GM21381 (cell line): ENCODE measurements around the gene RALA.
A peak's percentile ranks its signal among the peaks of the same experiment; 100 is the strongest.

Source experiments
- ATAC-seq: cut with Tn5 transposase; IDR thresholded peaks from one replicate; pipeline ENCODE4 v1.9.1; 2021; ENCODE audit warnings: mild to moderate bottlenecking, moderate library complexity; ENCODE audit not compliant: unreplicated experiment

RALA gene

DNA sequence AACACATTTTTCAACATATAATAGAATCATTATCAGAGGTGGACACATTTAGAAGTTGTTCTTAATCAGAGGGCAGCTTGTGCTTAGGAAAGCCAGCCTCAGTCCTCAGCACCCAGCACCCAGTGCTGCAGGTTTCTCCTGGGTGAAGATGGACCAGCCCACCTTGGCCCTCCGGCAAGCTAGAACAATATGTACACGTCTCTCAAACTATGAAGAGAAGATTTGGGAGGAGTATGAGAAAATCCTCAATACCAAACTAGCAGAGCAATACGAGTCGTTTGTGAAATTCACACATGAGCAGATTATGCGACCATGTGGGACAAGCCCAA lies 13.5 kb upstream of the RALA start:
- ATAC-seq: no peak

DNA sequence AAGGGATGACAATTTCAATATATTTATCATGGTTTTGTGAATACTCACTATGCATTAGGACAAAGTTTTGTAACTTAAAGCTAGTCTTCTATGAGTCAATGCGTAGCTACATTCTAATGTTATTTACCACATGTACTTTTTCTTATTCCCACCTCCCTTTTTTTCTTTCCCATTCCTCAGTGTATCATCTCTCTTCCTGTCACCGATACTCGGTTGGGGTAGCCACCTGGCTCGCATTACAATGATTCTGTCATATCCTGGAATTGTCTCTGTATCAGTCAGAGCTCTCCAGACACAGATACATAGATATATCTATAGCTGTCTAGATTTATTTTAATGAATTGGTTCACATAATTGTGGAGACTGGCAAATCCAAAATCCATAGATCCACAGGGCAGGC lies 9.8 kb upstream of the RALA start:
- no peak for ATAC-seq

DNA sequence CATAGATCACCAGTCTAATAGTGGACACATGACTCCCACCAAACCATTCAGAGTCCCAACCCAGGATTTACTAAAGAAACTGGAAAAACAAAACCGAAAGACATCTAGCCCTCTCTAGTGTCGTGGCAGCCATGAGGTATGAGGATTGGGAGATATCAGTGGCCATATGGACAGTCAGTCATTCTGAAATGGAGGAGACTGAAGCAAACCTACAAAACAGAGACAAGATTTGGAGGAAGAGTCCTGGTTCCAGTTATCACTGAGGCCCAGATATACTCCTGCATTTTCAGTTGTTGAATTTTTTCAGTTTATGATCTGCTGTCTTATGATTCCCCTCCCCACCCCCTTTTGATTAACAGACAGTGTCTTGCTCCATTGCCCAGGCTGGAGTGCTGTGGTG lies 9.1 kb upstream of the RALA start:
- ATAC-seq: no peak

DNA sequence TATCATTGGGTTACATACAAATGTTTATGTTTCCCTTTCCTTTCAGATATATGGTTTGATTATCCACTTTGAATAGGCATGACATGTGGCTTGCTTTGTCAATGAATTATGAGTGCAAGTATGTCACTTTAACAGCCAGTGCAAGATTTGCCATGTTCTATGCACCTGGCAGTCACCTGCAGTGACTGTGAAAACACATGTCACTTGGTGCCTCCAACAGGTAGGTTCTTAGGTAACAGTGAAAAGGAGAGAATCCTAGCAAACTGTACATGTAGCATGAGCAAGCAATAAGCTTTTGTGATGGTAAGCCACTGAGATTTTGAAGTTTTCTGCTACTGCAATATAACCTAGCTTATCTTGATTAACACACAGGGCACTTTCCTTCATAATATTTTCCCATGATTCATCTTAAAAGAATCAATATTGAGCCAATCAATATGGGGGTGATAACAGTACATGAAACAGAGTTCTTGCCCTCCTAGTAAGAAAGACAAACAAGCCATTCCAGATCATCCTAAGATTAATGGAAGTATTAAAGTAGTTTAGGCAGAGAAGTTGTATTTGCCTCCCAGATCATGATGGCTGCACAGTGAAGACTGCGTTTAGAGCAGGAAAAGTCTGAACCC lies 7.9 kb upstream of the RALA start:
- ATAC-seq: no peak

DNA sequence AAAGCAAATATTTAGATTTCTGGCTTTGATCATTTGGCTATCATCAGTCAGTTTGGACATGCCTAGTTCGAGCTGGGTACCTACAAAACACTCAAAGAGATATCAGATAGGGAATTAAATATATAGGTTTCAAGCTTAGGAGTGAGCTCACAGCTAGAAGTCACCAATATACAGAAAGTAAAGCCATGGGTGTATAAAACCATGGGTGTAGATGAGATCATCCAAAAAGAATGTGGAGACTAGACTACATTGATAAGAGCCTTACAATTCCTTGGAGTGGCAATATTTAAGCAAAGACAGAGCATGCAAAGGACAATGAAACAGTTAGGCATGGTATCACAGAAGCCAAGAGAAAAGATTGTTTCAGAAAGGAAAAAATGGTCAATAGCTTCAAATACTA lies 7.2 kb upstream of the RALA start:
- no peak for ATAC-seq

DNA sequence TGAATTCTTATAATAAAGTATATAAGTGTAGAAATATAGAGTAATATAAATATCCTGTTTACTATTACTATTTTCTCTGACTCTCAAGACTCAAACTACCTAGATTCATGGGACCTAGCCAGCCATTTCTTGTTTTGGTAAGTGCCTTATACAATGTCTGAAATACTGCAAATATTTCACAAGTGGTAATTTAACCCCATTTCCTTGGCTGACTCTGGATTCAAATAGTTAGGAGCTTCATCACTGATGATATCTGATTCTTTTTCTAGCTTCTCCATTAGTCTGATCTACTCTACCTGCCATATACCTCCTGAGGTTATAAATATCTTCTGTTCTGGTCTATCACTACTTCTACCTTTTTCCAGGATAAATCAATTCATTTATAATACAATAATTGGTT lies 6.4 kb upstream of the RALA start:
- ATAC-seq: no peak

DNA sequence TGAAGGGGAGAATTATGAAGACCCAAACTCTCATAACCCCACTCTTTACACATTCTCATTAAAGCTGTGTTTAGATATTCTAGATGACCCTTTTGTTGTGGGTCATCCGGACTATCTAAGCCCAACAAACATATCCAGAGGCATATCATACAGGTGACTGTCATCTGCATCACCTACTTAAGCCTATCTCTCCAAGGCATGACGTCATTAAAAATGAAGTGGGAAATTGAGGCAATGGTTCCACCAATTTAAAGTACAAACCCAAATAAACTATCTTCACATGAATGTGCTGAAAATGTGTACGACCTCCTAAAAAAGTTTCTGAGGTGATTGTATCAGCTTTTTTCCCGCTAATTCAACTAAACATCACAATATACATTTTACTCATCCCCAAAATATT lies 4.5 kb upstream of the RALA start:
- ATAC-seq: no peak

DNA sequence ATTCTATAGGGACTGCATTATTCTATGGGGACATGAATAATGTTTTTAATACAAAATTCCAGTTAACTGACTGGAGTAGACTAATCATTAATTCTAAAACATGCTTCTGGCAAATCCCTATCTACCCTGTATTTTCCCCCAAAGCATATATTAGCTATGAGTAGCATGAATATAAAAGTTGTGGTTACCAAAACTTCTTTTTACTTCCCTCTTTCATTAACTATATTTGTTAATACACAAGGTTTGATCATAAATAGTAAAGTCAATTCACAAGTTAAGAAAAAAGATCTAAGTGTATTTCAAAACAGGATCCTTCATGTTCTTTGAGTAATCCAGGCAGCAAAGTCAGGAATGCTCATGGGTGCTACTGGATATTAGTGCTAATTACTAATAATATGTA lies 2.9 kb upstream of the RALA start:
- ATAC-seq: no peak

DNA sequence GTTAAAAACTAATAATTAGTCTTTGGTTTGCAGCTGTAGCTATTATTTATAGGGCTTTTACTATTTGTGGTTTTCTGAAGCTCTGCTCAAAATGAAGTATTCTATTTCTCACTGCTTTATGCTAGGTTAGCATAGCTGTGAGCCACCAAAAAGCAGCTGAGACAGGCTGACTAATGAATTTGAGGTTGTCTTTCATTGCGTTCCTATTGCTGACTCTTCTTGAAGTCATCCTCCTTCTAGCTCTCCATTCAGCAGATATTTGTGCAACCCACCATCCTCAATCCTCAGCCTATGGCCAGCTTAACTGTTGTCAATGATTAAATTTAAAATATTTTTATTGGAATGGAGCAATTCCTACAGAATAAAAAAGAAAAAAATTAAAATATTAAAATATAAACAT lies 2.1 kb upstream of the RALA start:
- no peak for ATAC-seq

DNA sequence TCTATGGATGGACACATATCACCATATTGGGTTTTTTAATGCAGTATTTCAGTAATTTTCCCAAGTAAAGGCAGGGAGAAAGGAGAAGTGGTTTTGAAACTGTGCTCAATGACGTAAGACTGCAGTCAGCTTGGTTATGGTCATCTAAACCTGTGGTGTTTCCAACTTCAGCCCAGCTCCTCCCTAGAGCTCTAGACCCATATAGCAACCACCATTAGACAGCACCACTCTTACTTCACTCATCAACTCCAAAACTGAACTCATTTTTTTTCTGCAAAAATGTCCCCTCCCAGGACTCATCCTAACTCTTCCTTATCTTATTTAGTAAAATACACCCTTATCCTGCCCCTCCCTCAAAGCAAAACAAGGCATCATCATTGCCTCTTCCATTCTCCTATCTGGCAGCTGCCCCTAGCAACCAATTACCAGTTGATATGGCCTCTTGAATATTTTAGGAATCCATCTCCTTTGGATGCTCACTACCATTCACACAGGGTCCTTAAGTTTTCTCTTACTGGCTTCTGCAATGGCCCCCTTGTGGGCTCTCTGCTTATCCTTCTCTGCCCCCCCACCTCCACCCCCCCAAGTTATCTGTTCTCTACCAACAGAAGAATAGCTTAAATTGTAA lies 1.5 kb upstream of the RALA start:
- ATAC-seq: no peak

DNA sequence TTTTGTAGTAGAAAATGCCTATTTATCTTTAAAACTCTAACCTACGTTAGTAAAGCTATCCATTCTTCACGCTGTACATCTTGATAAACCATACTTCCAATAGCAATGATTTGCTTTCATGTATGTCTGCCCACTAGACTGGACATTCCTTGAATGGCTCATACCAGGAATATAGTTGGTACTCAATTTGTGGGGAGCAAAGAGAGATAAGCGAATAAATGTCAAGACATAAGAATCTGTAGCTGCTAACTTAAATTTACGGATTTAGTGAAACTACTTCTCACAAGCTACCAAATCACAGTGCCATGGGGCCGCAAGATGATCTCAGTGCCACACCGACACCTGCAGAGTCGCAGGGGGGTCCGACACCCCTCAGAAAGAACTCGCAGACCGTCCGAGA lies 763 bp upstream of the RALA start:
- no peak for ATAC-seq

DNA sequence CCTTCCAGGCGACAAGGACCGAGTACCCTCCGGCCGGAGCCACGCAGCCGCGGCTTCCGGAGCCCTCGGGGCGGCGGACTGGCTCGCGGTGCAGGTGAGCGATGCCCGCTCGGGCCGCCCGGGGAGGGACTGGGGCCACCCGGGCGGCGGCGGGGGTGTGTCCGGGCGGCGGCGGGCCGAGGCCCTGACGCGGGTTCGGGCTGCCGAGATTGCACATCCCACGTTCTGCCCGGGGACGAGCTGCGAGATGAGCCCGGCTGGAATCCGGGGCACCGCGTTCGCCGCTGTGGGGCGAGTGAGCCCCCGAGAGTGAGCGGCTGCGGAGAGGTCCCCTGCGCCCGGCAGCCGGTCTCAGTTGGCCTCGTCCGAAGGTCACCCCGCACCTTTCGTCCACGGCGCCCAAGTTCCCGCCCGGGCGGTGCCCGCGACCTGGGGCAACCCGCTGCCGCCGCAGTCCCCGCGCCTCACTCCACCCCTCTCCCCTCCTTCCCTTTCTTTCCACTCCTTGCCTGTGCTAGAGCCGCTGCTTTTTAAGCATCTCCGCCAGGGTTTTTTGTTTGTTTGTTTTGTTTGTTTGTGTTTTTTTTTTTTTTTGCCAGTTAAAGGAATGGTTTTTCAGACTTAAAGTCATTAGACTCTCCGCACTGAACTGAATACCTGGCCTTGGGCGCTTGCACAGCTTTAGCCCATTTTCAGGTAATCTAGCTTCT lies 515 bp downstream of the RALA start:
- peak; percentile 55 for ATAC-seq

DNA sequence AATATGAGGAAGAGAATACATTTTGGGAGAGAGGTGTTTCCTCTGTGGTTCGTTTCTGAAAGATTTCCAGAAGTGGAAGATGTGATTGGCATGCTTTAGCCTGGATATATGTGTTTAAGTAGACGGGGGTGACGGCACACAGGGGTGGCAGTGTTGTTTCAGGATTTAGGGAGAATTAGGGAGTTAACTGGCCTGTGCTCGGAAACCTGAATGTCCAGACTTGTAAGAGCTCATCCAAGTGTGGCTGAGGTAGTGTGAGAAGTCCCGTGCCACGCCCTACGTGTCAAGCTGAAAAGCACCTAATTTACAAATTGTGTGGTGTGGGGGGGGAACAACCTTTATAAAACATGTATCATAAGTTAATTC lies 1.1 kb downstream of the RALA start:
- no peak for ATAC-seq

DNA sequence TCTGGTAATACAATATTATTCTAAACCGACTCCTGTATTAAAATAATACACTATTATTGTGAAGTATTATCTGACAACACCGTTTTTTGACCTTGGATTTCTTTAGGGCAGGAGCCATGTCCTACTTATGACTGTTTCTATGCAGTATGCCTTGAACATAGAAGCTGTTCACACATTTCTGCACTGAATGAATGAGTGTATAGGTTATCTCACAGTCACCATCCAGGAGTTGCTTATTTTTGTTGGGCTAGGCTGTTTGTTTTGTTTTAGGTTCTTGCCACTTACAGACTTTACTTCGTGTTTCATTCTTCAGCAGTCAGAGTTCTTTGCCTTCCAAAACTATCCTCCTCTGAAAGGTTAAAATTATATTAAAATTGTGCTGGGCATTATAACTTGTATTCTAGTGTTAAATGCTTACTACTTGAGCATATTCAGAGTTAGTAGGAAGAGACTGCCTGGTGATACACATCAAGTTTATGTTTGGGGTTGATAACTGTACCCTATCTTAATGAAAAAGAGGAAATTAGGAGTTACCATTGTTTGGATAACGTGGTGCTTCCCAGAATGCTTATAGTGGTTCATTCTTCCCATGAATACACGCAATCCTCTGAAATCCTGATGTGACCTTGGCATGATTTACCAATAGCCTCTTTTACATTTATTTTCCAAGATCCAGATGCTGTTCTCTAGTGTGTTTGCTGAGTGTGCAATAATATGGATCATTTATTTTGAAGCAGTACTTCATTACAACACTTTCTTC lies 1.7 kb downstream of the RALA start:
- ATAC-seq: no peak

DNA sequence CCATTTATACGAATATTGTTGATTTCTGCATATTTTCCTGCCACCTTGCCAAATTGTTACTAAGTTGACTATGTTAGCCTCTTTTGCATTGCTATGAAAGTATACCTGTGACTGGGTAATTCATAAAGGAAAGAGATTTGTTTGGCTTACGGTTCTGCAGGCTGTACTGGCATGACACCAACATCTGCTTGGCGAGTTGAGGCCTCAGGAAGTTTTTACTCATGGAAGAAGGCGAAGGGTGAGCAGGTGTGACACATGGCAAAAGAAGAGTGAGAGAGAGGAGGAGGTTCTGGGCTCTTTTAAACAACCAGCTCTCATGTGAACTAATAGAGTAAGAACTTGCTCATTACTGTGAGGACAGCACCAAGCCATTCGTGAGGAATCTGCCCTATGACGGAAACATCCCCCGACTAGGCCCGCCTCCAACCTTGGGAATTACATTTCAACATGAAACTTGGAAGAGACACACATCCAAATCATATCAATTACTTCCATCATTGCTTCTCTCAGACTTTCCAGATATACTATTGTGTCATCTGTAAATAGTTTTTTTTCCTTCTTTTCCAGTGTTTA lies 8.4 kb downstream of the RALA start:
- no peak for ATAC-seq

DNA sequence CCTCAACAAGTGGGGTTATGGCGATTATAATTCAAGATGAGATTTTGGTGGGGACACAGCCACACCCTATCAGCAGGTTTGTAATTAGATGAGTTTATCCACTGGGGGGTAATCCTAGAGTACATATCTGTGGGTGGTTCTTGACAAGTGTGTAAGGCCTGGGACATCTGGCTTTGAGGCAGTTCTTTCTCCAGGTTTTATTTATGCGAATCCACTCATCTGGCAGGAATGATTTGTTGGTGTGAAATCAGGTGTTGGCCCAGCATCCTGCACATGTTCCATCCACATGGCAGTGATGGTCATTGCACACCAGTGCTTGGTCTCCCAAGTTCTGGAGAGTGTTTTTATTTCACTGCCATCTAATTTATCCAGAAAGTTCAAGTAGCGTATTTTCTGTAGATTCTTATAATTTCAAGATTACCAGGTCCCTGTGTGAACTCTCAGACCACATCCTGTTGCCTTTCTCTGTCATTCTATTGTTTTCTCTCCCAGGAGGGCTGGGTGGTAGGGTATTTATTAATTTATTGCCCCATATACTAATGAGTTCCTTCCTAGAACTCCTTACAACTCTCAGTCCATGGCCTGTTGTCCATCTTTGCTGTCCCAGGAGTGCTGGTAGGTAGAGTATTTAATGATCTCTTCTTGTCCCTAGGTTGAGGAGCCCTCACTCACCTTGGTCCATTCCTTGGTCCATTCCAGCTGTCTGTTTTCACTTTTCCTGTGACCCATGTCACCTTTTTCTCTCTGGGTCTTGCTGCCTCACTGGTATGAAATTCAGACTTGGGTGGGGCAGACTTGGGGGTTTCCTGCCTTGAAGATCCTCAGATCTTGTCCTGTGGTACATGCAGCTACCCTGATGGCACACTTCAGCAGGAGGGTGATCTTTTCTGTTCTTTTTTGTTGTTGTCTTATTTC lies 10.4 kb downstream of the RALA start:
- ATAC-seq: peak; percentile 63

DNA sequence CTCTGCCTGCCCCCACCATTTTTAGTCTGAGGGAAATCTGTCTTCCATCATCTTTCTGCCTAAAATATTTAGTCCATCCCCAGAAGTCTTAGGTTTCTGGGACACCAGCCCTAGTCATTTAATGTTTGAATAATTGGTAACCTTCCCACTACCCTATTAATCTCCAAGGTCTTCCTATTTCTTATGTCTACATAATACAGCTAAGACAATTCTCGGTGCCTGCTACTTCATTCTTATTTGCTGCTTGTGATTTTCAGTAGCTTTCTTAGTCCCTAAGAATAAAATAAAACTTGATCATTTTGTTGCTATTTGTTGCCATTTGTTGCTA lies 11.1 kb downstream of the RALA start:
- ATAC-seq: no peak

DNA sequence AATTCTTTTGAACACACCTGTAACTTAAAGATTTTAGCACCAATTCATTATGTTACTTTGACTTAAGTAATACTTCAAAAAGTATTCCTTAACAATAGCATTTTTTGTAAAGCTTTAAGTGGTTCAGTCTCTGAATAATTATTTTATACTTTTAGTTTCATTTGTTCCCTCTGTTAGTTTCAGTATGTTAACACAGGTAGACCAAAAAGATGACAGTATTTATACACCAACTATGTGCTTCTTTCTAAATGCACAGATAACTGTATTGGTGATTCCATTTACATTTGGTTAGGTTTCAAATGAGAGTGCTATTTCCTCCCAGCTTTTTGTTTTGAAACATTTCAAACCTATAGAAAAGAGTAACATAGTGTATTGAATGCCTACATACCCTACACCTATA lies 14.0 kb downstream of the RALA start:
- peak; percentile 44 for ATAC-seq

DNA sequence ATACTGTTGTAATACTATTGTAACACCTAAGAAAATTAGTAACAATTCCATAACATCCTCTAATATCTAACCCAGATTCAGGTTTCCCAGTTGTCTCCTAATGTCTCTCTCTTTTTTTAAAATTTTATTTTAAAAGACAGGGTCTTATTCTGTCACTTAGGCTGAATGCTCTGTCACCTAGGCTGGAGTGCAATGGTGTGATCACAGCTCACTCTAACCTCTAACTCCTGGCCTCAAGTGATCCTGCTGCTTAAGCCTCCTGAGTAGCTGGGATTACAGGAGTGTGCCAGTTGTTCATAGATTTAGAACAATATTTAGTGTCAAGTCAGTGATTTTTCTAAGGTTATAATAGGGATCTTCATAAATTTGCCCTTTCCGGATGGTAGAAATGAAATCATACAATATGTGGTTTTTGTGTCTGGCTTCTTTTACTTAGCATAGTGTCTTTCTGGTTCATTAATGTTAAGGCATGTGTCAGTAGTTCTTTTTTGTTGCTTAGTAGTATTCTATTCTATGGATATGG lies 14.7 kb downstream of the RALA start:
- no peak for ATAC-seq

DNA sequence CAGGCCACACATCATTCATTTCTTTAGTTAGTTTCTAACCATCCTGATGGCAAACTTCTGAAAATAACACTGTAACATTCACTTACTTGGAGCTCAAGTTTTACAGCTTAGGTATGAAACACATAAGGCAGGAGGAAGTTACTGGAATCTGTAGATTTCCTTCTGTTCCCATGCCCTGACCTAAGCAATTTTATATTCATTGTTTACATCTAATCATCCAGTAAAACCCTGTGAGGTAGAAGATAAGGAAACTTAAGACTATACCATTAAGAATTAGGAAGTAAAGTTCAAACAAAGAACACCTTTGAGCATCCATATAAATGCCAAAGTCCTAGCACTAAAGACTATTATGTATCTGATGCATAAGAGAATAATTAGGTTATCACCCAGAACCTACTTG lies 19.5 kb downstream of the RALA start:
- ATAC-seq: no peak

DNA sequence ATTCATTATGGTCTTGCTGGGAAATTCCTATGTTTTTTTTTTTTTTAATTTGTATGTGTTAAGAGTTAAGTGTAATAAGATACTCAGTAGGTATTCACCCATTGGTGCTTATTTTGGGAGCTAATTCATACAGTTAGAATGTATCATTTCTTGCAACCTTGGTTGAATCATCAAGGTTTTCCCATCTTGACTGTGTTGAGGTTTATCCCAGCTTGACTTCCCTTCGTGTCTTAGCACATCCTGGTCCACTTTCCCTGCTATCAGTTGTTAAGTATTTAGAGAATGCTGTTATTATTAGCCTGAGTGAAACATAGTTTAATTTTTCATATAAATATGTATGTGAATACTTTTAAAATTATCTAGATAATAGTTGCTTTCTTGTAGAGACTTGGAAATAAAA lies 20.8 kb downstream of the RALA start:
- no peak for ATAC-seq
